Measurements from ENCODE around the gene DDX24.

DNA sequence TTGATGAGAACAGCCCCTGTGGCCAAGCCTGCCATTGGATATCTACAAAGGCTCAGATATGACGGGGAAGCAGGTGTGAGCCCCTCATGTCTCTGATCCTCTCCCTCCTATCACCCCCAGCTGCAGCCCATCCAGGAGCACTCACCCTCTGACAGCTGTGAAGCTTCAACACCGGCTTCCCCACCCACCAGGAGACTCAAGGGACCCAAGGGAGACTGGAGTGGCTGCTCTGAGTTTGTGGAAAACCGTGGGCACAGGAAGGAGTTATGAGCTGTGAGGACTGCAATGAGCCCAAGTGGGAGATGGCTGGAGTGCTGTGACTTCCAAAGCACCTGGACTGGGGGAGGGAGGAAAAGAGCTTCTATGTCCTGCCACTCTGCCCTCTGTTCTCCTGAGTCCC is 40.5 kb upstream of the DDX24 start:
- TF ChIP-seq, protein P1, sequence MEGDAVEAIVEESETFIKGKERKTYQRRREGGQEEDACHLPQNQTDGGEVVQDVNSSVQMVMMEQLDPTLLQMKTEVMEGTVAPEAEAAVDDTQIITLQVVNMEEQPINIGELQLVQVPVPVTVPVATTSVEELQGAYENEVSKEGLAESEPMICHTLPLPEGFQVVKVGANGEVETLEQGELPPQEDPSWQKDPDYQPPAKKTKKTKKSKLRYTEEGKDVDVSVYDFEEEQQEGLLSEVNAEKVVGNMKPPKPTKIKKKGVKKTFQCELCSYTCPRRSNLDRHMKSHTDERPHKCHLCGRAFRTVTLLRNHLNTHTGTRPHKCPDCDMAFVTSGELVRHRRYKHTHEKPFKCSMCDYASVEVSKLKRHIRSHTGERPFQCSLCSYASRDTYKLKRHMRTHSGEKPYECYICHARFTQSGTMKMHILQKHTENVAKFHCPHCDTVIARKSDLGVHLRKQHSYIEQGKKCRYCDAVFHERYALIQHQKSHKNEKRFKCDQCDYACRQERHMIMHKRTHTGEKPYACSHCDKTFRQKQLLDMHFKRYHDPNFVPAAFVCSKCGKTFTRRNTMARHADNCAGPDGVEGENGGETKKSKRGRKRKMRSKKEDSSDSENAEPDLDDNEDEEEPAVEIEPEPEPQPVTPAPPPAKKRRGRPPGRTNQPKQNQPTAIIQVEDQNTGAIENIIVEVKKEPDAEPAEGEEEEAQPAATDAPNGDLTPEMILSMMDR (IDR thresholded peaks at IDR 0.05; ENCODE audit: poor library complexity) = no peak
- no peak for TF ChIP-seq EZH2 (IDR thresholded peaks at IDR 0.05; ENCODE audit: borderline replicate concordance)
